GM19438 (cell line): ENCODE results near the gene STS.
"Not testable (repeated sequence)": the region's sequence is repeated elsewhere in the genome, so short reads cannot be mapped to it uniquely, and the experiment has no call there.

Experiments
- ATAC-seq: cut with Tn5 transposase; IDR thresholded peaks from one replicate; pipeline ENCODE4 v1.9.1; 2021; ENCODE audit warnings: low read depth; ENCODE audit not compliant: unreplicated experiment

The STS gene

DNA sequence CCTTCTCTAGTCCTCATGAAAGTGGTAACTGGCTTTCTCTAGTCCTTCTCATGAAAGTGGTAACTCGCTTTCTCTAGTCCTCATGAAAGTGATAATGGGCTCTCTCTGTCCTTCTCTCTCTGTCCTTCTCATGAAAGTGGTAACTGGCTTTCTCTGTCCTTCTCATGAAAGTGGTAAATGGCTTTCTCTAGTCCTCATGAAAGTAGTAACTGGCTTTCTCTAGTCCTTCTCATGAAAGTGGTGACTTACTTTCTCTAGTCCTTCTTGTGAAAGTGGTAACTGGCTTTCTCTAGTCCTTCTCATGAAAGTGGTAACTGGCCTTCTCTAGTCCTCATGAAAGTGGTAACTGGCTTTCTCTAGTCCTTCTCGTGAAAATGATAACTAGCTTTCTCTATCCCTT is 31.3 kb downstream of the STS start:
- ATAC-seq, result not testable (repeated sequence)

DNA sequence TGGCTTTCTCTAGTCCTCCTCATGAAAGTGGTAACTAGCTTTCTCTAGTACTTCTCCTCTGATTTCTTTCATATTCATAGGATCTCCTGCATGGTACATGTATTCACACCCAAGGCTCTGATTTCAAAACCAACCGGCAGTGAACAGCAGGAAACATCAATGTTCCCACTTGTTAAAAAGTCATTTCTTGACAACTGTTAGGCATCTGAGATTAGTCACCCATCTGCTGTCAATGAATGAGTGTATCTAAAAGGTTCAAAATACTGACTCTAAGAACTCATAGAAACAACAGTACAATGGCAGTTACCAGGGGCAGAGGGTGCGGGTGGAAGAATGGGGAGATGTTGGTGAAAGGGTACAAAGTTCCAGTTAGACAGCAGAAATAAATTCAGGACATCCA is 31.9 kb downstream of the STS start:
- ATAC-seq, result no peak

DNA sequence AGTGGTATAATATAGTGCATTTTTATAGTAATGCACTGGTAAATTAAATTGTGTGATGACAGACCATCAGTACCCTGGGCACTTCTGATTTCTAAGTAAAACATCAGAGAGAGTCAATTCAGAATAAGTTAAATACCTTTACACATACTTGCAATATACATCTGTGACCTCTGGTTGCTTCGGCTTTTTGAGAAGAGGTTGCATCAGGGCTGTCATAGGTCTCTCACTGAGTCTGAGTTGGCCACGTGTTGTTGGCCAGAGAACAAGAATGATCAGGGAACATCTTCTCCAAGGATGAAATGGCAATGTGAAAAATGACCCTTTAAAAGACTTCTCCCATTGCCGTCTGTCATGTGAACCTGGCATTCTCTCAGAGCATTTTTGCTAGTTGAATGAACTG is 37.3 kb downstream of the STS start:
- ATAC-seq, result no peak

DNA sequence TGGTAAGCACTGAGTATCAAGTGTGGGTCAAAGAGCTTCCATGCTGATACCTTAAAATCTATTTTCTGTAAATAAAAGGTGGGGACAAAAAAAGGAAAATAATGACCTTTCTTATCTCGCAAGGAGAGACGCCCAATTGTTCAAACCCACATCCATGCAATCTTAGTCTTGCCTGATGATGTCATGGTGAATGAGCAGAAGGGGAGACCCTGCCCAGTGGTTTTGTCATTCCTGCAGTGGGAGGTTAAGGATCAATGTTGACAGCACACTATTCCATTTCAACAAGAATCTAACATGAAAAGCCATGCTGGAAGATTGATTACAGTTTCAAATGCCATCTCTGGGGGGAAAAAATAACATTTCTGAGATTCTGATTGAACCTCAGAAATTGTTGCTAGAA is 41.2 kb downstream of the STS start:
- ATAC-seq, result no peak

DNA sequence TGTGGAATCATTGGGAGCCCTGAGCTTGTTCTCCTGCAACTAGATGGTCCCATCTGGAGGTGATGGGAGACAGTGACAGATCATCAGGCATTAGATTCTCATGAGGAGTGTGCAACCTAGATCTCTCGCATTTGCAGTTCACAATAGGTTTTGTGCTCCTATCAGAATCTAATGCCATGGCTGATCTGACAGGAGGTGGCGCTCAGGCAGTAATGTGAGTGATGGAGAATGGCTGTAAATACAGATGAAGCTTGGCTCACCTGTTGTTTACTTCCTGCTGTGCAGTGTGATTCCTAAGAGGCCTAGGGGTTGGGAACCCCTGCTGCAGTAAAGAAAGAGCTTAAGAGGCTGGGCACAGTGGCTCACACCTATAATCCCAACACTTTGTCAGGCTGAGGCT is 42.6 kb downstream of the STS start:
- no peak for ATAC-seq

DNA sequence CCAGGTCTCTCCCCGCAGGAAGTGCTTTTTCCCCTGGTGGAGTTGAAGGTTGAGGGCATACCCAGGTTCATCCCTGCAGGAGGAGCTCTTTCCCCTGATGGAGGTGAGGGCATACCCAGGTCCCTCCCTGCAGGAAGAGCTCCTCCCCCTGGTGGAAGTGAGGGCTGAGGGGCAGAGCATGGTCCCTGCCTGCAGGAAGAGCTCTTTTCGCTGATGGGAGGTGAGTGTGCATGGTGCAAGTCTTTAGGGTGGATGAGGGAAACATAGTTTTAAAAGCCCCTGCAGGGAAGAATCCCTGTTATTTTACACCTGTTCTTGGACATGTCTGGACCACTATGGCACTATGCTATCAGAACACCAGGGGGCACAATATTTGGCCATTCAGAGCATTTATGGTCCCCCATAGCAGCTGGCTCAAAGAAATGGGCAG is 44.2 kb downstream of the STS start:
- no peak for ATAC-seq

DNA sequence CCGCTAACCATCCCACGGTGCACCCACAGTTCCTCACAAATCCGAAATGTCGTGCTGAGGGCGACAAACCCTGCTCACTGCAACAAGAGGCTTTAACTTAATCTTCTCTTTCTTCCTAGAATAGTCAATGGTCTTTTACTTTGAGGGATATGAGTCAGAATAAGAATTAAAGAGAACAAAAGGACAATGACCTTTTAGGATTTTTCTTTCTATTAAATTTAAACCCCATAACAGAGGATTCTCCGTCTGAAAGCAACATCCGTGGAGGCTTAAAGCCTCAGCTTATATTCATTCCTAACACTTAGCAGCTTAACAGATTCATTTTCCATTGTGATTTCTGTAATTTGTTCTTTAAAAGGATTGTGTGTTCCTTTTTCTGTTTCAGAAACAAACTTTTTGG is 45.4 kb downstream of the STS start:
- no peak for ATAC-seq

DNA sequence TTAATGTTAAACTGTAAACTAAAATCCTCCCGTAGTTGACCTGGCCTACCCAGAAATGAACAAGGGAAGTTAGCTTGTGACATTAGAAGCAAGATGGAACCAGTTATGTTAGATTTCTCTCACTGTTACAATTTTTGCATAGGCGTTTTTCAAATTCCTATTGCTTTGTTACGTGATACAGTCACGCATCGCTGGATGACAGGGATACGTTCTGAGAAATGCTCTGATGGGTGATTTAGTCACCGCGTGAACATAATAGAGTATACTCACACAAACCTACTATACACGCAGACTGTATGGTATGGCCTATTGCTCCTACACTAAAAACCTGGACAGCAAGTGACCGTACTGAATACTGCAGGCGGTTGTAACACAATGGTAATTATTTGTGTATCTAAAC is 47.1 kb downstream of the STS start:
- no peak for ATAC-seq
